ENCODE results near the gene CACNA1D.

The CACNA1D gene

GRCh38 chr3:53764026-53764775 is 269.8 kb downstream of the CACNA1D start:
- no peak overlapping the region for H3K9ac ChIP-seq (ENCODE audit: low read length)
- H3K36me3 ChIP-seq (replicated peaks; ENCODE audit: low read depth, low read length): no peaks in the 10 kb centered on the region
- no peak overlapping the region for H3K4me3 ChIP-seq (ENCODE audit: low read length)

GRCh38 chr3:53765753-53766152 is 271.3 kb downstream of the CACNA1D start:
- no peaks in the 10 kb centered on the region for H3K79me2 ChIP-seq (ENCODE audit: low read length)
- no peak overlapping the region for H3K9ac ChIP-seq (ENCODE audit: low read length)
- H3K4me1 ChIP-seq (ENCODE audit: low read length): peaks cover 27% of the 10 kb centered on the region
- no peak overlapping the region for H3K4me2 ChIP-seq (ENCODE audit: low read length)
- no peaks in the 10 kb centered on the region for H3K27me3 ChIP-seq (ENCODE audit: low read depth, low read length)
- H2AFZ ChIP-seq (ENCODE audit: low read depth, low read length): no peak overlapping the region
- H3K4me3 ChIP-seq (ENCODE audit: low read length): no peak overlapping the region
- no peak overlapping the region for H3K27ac ChIP-seq (ENCODE audit: low read length)
- H3K36me3 ChIP-seq (replicated peaks; ENCODE audit: low read depth, low read length): no peaks in the 10 kb centered on the region
- no peaks in the 10 kb centered on the region for H4K20me1 ChIP-seq (ENCODE audit: insufficient read depth, low read length)
- H3K9me3 ChIP-seq (ENCODE audit: insufficient read depth, low read length): no peaks in the 10 kb centered on the region
- TF ChIP-seq EZH2phosphoT487 (IDR thresholded peaks at IDR 0.05; ENCODE audit: low read depth) (no peak), CTCF (IDR thresholded peaks at IDR 0.05; ENCODE audit: low read depth, low read length) (no peak)

More at GRCh38 chr3:53764026-53764775, 269.8 kb downstream of the CACNA1D start:
- TF ChIP-seq CTCF (IDR thresholded peaks at IDR 0.05; ENCODE audit: low read depth, low read length) (no peak), EZH2phosphoT487 (IDR thresholded peaks at IDR 0.05; ENCODE audit: low read depth) (no peak)
- Histone ChIP-seq H2AFZ (ENCODE audit: low read depth, low read length) (no peak overlapping the region), H4K20me1 (ENCODE audit: insufficient read depth, low read length) (no peaks in the 10 kb centered on the region), H3K9me3 (ENCODE audit: insufficient read depth, low read length) (no peaks in the 10 kb centered on the region), H3K4me2 (ENCODE audit: low read length) (no peak overlapping the region), H3K79me2 (ENCODE audit: low read length) (no peaks in the 10 kb centered on the region), H3K27me3 (ENCODE audit: low read depth, low read length) (no peaks in the 10 kb centered on the region), H3K4me1 (ENCODE audit: low read length) (peaks cover 12% of the 10 kb centered on the region), H3K27ac (ENCODE audit: low read length) (no peak overlapping the region)

DNA sequence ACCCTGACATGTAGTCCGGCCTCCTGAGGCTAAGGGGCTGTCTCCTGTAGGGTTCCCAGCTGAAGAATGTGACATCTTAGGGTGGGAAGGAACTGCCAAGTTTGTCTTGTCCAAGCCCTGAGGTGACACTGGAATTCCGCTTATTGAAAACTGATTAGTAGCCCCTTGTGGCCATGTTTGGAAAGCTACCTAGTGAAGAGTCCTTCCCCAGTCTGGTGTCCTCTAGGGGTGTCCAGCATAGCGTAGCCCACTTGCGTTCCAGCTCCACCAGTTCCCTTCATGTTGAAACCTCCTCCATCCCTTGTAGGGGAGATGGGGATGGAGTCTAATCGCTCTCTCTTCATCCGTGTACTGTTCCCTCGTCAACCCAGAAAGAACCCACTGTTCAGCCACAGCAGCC is 272.3 kb downstream of the CACNA1D start:
- Histone ChIP-seq H2AFZ (ENCODE audit: low read depth, low read length) (no peak overlapping the region), H3K27ac (ENCODE audit: low read length) (no peak overlapping the region), H3K4me1 (ENCODE audit: low read length) (peaks cover 37% of the 10 kb centered on the region), H4K20me1 (ENCODE audit: insufficient read depth, low read length) (no peaks in the 10 kb centered on the region), H3K36me3 (replicated peaks; ENCODE audit: low read depth, low read length) (no peaks in the 10 kb centered on the region), H3K9me3 (ENCODE audit: insufficient read depth, low read length) (no peaks in the 10 kb centered on the region), H3K27me3 (ENCODE audit: low read depth, low read length) (no peaks in the 10 kb centered on the region), H3K9ac (ENCODE audit: low read length) (no peak overlapping the region), H3K4me3 (ENCODE audit: low read length) (no peak overlapping the region), H3K79me2 (ENCODE audit: low read length) (no peaks in the 10 kb centered on the region), H3K4me2 (ENCODE audit: low read length) (no peak overlapping the region)
- no peak for TF ChIP-seq EZH2phosphoT487 (IDR thresholded peaks at IDR 0.05; ENCODE audit: low read depth)

- Histone ChIP-seq H4K20me1 (ENCODE audit: insufficient read depth, low read length) (no peaks in the 10 kb centered on the region), H3K4me3 (ENCODE audit: low read length) (peak overlapping the region; percentile 9; the same call in 1 of the 2 replicates), H3K27ac (ENCODE audit: low read length) (peak overlapping the region; percentile 39), H3K9me3 (ENCODE audit: insufficient read depth, low read length) (no peaks in the 10 kb centered on the region), H2AFZ (ENCODE audit: low read depth, low read length) (peak overlapping the region; percentile 24; the same call in 1 of the 2 replicates), H3K79me2 (ENCODE audit: low read length) (no peaks in the 10 kb centered on the region), H3K27me3 (ENCODE audit: low read depth, low read length) (no peaks in the 10 kb centered on the region), H3K9ac (ENCODE audit: low read length) (peak overlapping the region; percentile 26), H3K4me1 (ENCODE audit: low read length) (peaks cover 57% of the 10 kb centered on the region), H3K4me2 (ENCODE audit: low read length) (peak overlapping the region; percentile 45), H3K36me3 (replicated peaks; ENCODE audit: low read depth, low read length) (no peaks in the 10 kb centered on the region)
- TF ChIP-seq CTCF (IDR thresholded peaks at IDR 0.05; ENCODE audit: low read depth, low read length): no peak
- TF ChIP-seq EZH2phosphoT487 (IDR thresholded peaks at IDR 0.05; ENCODE audit: low read depth): no peak
These were observed 274.4 kb downstream of the CACNA1D start for GRCh38 chr3:53768478-53769459.

All from OCI-LY3 (cell line).